ENCODE measurements around the gene DIAPH3. TPM values are rescaled to one million over a fixed set of nuclear protein-coding genes. Genes with fewer than 3 reads are reported as not detected.

The DIAPH3 gene
- total and polyA plus RNA-seq, 2 of the 8 experiments (the other 6 are each of a cell fraction or from before 2014, with no cell fraction given): 8.0 to 30.8 TPM

- no peak overlapping the region for H3K18ac ChIP-seq (ENCODE audit: extremely low read depth, low read length)
- no peak overlapping the region for H2BK5ac ChIP-seq (ENCODE audit: low read depth, low read length)
- H3K4me2 ChIP-seq (ENCODE audit: insufficient read depth in 1 of 2, low read depth in 2 of 2, low read length in 2 of 2): no peak overlapping the region
- WGBS, 2 experiments (ENCODE audit: extremely low coverage in 1 of 2, insufficient coverage in 1 of 2, insufficient read length in 1 of 2, insufficient replicate concordance in 2 of 2, low coverage in 1 of 2, low lambda C conversion rate in 2 of 2, missing lambda C conversion rate in 1 of 2): 88% methylated on average over 1 of the region's 1 CpG; no CpG with 5 or more reads in 1 of the 2 experiments
- no peak overlapping the region for H4K5ac ChIP-seq (ENCODE audit: insufficient read length, low read depth, low read length)
- H2BK15ac ChIP-seq (ENCODE audit: low read length): no peak overlapping the region
- no peaks in the 10 kb centered on the region for H3K23me2 ChIP-seq (ENCODE audit: low read depth, low read length)
- H3K4ac ChIP-seq (replicated peaks; ENCODE audit: insufficient read length, low read depth, low read length): no peak overlapping the region
- no peaks in the 10 kb centered on the region for H3K79me2 ChIP-seq (ENCODE audit: control insufficient read depth in 1 of 2, insufficient read depth in 2 of 2, low read length in 2 of 2)
- no peak overlapping the region for H3K4me3 ChIP-seq (ENCODE audit: extremely low read depth in 1 of 4, insufficient read depth in 2 of 4, low read depth in 3 of 4, low read length in 4 of 4)
- no peak overlapping the region for H2AK5ac ChIP-seq (ENCODE audit: low read depth, low read length)
- H3K56ac ChIP-seq (replicated peaks; ENCODE audit: insufficient read length, low read depth, low read length): no peak overlapping the region
- H2BK20ac ChIP-seq (ENCODE audit: low read length): no peak overlapping the region
- H3K27me3 ChIP-seq (replicated peaks in 1 of 4; ENCODE audit: control insufficient read depth in 3 of 4, extremely low read depth in 1 of 4, insufficient read depth in 3 of 4, low read length in 3 of 4): peaks cover 0 to 1% (median 0%) of the 10 kb centered on the region in 4 experiments; a peak in 1 of 7 replicates
- H3K36me3 ChIP-seq (ENCODE audit: control insufficient read depth in 2 of 4, insufficient read depth in 4 of 4, low read length in 3 of 4): no peaks in the 10 kb centered on the region; a peak in 1 of 8 replicates
- H3K9me3 ChIP-seq (ENCODE audit: insufficient read depth in 2 of 2, low read depth in 1 of 2, low read length in 1 of 2): no peaks in the 10 kb centered on the region
- no peak for DNase-seq (ENCODE audit: low read depth in 1 of 2, low spot score in 2 of 2)
- H2BK12ac ChIP-seq (ENCODE audit: low read depth, low read length): no peak overlapping the region
- H4K8ac ChIP-seq (ENCODE audit: extremely low read depth, insufficient read depth, low read length): no peak overlapping the region
- TF ChIP-seq CHD2 (IDR thresholded peaks at IDR 0.05; ENCODE audit: low read length) (no peak), RXRA (IDR thresholded peaks at IDR 0.05; ENCODE audit: insufficient read depth, low read depth, low read length) (no peak), NANOG (IDR thresholded peaks at IDR 0.05; ENCODE audit: insufficient read depth, low read depth, low read length, poor library complexity, severe bottlenecking) (no peak), TAF1 (IDR thresholded peaks at IDR 0.05; ENCODE audit: low read depth, low read length) (no peak), MAFK (IDR thresholded peaks at IDR 0.05; ENCODE audit: low read depth, low read length) (no peak)
- H3K27ac ChIP-seq (ENCODE audit: low read depth, low read length): no peak overlapping the region
- H3K23ac ChIP-seq (ENCODE audit: insufficient read length): no peak overlapping the region
- H2BK120ac ChIP-seq (replicated peaks; ENCODE audit: low read depth, low read length): no peak overlapping the region
- no peak overlapping the region for H2AFZ ChIP-seq (ENCODE audit: low read length)
- POLR2A ChIA-PET (ENCODE audit: partially characterized antibody): no interaction called here
- H3K4me1 ChIP-seq (replicated peaks in 1 of 4; ENCODE audit: control insufficient read depth in 3 of 4, insufficient read depth in 4 of 4, low read length in 3 of 4): no peaks in the 10 kb centered on the region; a peak in 2 of 7 replicates
- no peaks in the 10 kb centered on the region for H4K20me1 ChIP-seq (replicated peaks in 1 of 2; ENCODE audit: control insufficient read depth in 1 of 2, insufficient read depth in 2 of 2, low read length in 2 of 2)
- CTCF ChIA-PET (ENCODE audit: partially characterized antibody): no interaction called here
- H3K14ac ChIP-seq (ENCODE audit: insufficient read length): no peak overlapping the region
- H4K91ac ChIP-seq (replicated peaks; ENCODE audit: insufficient read length, low read length): no peak overlapping the region
- no peaks in the 10 kb centered on the region for H3K79me1 ChIP-seq (ENCODE audit: low read depth, low read length)
- no peak for FAIRE-seq
- no peak overlapping the region for H3K9ac ChIP-seq (replicated peaks in 1 of 4; ENCODE audit: extremely low read depth in 1 of 4, low read depth in 3 of 4, low read length in 3 of 4)
Measured at GRCh38 chr13:59766236-59766635, 397.5 kb downstream of the DIAPH3 start.

Data from H1 (cell line).